Liver (tissue), 9 donors: ENCODE results near the gene TCEAL5. TPM values are rescaled to one million over a fixed set of nuclear protein-coding genes. Genes with fewer than 3 reads are reported as not detected.

Source experiments
- DNase-seq: peaks from one replicate; pipeline ENCODE4 v3.0.0-alpha.2; 2017; ENCODE audit warnings: low spot score
- H3K27ac ChIP-seq, 2 donors: one replicate each; pipeline ENCODE4 v1.7.0; 2013; ENCODE audit warnings: inconsistent platforms in 2 of 2, low read length in 2 of 2, control low read depth in 1 of 2, low read depth in 1 of 2, mild to moderate bottlenecking in 1 of 2
- H3K27me3 ChIP-seq, 4 donors: one replicate each; pipeline versions ENCODE4 v1.6.1 to v1.7.0; 2013; ENCODE audit warnings: low read length in 3 of 4, inconsistent platforms in 1 of 4, mild to moderate bottlenecking in 1 of 4, moderate library complexity in 1 of 4; ENCODE audit not compliant: control insufficient read depth in 4 of 4, insufficient read depth in 4 of 4
- H3K36me3 ChIP-seq, 4 donors: one replicate each; pipeline versions ENCODE4 v1.6.1 to v1.7.0; 2013; ENCODE audit warnings: low read length in 3 of 4, mild to moderate bottlenecking in 3 of 4, low read depth in 1 of 4, moderate library complexity in 1 of 4; ENCODE audit not compliant: control insufficient read depth in 4 of 4, insufficient read depth in 3 of 4
- H3K4me1 ChIP-seq, 4 donors: one replicate each; pipeline versions ENCODE4 v1.6.1 to v1.7.0; 2013; ENCODE audit warnings: low read length in 3 of 4, mild to moderate bottlenecking in 3 of 4, moderate library complexity in 1 of 4; ENCODE audit not compliant: control insufficient read depth in 4 of 4, insufficient read depth in 4 of 4
- H3K4me3 ChIP-seq, 3 donors: one replicate each; pipeline versions ENCODE4 v1.6.1 to v1.7.0; 2013; ENCODE audit warnings: low read length in 3 of 3, control low read depth in 1 of 3, low read depth in 1 of 3, mild to moderate bottlenecking in 1 of 3
- H3K9ac ChIP-seq, 2 donors: one replicate each; pipeline ENCODE4 v1.7.0; 2013; ENCODE audit warnings: low read length in 2 of 2, mild to moderate bottlenecking in 2 of 2, moderate library complexity in 2 of 2, control low read depth in 1 of 2, low read depth in 1 of 2
- H3K9me3 ChIP-seq, 4 donors: one replicate each; pipeline versions ENCODE4 v1.6.1 to v1.7.0; 2013; ENCODE audit warnings: low read length in 3 of 4; ENCODE audit not compliant: control insufficient read depth in 4 of 4
- ATF3 ChIP-seq: IDR thresholded peaks from 2 replicates; pipeline ENCODE4 v1.6.1; 2016; ENCODE audit warnings: antibody characterized with exemption
- CTCF ChIP-seq: fragments of 150-350 bp; IDR thresholded peaks from 2 replicates; pipeline ENCODE4 v1.5.1; 2017; ENCODE audit warnings: improper control_type of control experiment, low read depth, low read length; ENCODE audit not compliant: missing input control
- EGR1 ChIP-seq, 2 donors: IDR thresholded peaks; 2 replicates each; pipeline ENCODE4 v1.6.1; 2016 to 2018; ENCODE audit warnings: antibody characterized with exemption in 2 of 2, low read depth in 2 of 2
- FOXA1 ChIP-seq: IDR thresholded peaks from 2 replicates; pipeline ENCODE4 v1.6.1; 2016; ENCODE audit warnings: antibody characterized with exemption
- FOXA2 ChIP-seq: IDR thresholded peaks from 2 replicates; pipeline ENCODE4 v1.6.1; 2016; ENCODE audit warnings: antibody characterized with exemption
- GABPA ChIP-seq, 2 donors: IDR thresholded peaks in 1 of 2; conservative IDR thresholded peaks in 1 of 2; 2 replicates each; pipeline ENCODE4 v1.6.1; 2016; ENCODE audit warnings: antibody characterized with exemption in 2 of 2, mild to moderate bottlenecking in 1 of 2, moderate library complexity in 1 of 2
- HNF4G ChIP-seq: IDR thresholded peaks from 2 replicates; pipeline ENCODE4 v1.6.1; 2016; ENCODE audit warnings: antibody characterized with exemption
- JUND ChIP-seq, 2 donors: IDR thresholded peaks; 2 replicates each; pipeline ENCODE4 v1.6.1; 2016; ENCODE audit warnings: antibody characterized with exemption in 2 of 2
- NR2F2 ChIP-seq: IDR thresholded peaks from 2 replicates; pipeline ENCODE4 v1.6.1; 2016; ENCODE audit warnings: antibody characterized with exemption
- RAD21 ChIP-seq, 2 donors: IDR thresholded peaks; 2 replicates each; pipeline ENCODE4 v1.6.1; 2016; ENCODE audit warnings: antibody characterized with exemption in 2 of 2, mild to moderate bottlenecking in 2 of 2
- REST ChIP-seq: IDR thresholded peaks from 2 replicates; pipeline ENCODE4 v1.6.1; 2016; ENCODE audit warnings: antibody characterized with exemption, mild to moderate bottlenecking
- RXRA ChIP-seq, 2 donors: IDR thresholded peaks; 2 replicates each; pipeline ENCODE4 v1.6.1; 2017 to 2018; ENCODE audit warnings: antibody characterized with exemption in 2 of 2, mild to moderate bottlenecking in 1 of 2
- SP1 ChIP-seq: IDR thresholded peaks from 2 replicates; pipeline ENCODE4 v1.6.1; 2018; ENCODE audit warnings: antibody characterized with exemption, mild to moderate bottlenecking
- TAF1 ChIP-seq: conservative IDR thresholded peaks from 2 replicates; pipeline ENCODE4 v1.6.1; 2016; ENCODE audit warnings: antibody characterized with exemption, mild to moderate bottlenecking
- YY1 ChIP-seq: IDR thresholded peaks from 2 replicates; pipeline ENCODE4 v1.6.1; 2016; ENCODE audit warnings: antibody characterized with exemption, mild to moderate bottlenecking
- ZBTB33 ChIP-seq: IDR thresholded peaks from 2 replicates; pipeline ENCODE4 v1.6.1; 2016; ENCODE audit warnings: antibody characterized with exemption
- polyA plus RNA-seq, 2 donors: library from polyadenylated mRNA; stranded (reverse) in 1 of 2; unstranded in 1 of 2; fragments of 200-250 nt in 1 of 2; fragments of >200 nt in 1 of 2; fragmentation: Nextera tagmentation in 1 of 2; extraction: Ambion mirVana in 1 of 2; gene quantifications; one replicate each; pipeline versions ENCODE4 v1.2.1 to v1.2.3, GENCODE V29; 2013 to 2015
- total RNA-seq, 2 donors: library from RNA; depleted of rRNA; stranded (reverse); fragments of >200 nt; gene quantifications; one replicate each; pipeline ENCODE4 v1.2.3, GENCODE V29; 2014
- donor health status: healthy.
- donor health status: healthy.
- donor health status: healthy.
- donor health status: healthy.
- donor health status: healthy.

The TCEAL5 gene
- total and polyA plus RNA-seq, 4 donors = 0.89 TPM; not detected in 3

- TF ChIP-seq REST = no peak
These were observed 26.7 kb downstream of the TCEAL5 start (continued) for GRCh38 chrX:103249805-103250204.

- Histone ChIP-seq H3K9ac (no peak overlapping the region), H3K4me3 (no peak overlapping the region), H3K9me3 (no peaks in the 10 kb centered on the region), H3K27ac (no peak overlapping the region), H3K27me3 (no peaks in the 10 kb centered on the region), H3K36me3 (peaks cover 0 to 2% (median 0%) of the 10 kb centered on the region in 4 donors), H3K4me1 (peaks cover 0 to 3% (median under 1%) of the 10 kb centered on the region in 4 donors)
- DNase-seq = no peak
- TF ChIP-seq RAD21 (IDR thresholded peaks at IDR 0.05) (peak; percentile 48 to 50), HNF4G (no peak), YY1 (no peak), FOXA2 (no peak), CTCF (peak; percentile 27)
These were observed 28.0 kb downstream of the TCEAL5 start for GRCh38 chrX:103248553-103248952.

GRCh38 chrX:103240155-103240554 is 36.4 kb downstream of the TCEAL5 start:
- Histone ChIP-seq H3K4me1 (no peaks in the 10 kb centered on the region), H3K9ac (no peak overlapping the region), H3K4me3 (no peak overlapping the region), H3K9me3 (no peaks in the 10 kb centered on the region), H3K36me3 (no peaks in the 10 kb centered on the region), H3K27me3 (peaks cover 0 to 2% (median 0%) of the 10 kb centered on the region in 4 donors), H3K27ac (no peak overlapping the region)
- DNase-seq = no peak
- TF ChIP-seq RAD21 (IDR thresholded peaks at IDR 0.05) (no peak), GABPA (IDR thresholded peaks at IDR 0.05 in 1 of 2, conservative IDR thresholded peaks at IDR 0.05 in 1 of 2) (no peak), SP1 (no peak), JUND (IDR thresholded peaks at IDR 0.05) (no peak), TAF1 (no peak), EGR1 (IDR thresholded peaks at IDR 0.05; ENCODE audit: low read depth in 2 of 2) (no peak), ZBTB33 (no peak), YY1 (no peak), FOXA1 (no peak), ATF3 (no peak), NR2F2 (no peak), RXRA (IDR thresholded peaks at IDR 0.05) (no peak), CTCF (no peak), REST (no peak)
